ENCODE measurements around the gene SYDE2.

GRCh38 chr1:85200463-85201339 is at the start of gene SYDE2:
- peak; percentile 73 for TF ChIP-seq POLR2A (IDR thresholded peaks at IDR 0.05)
- TF ChIP-seq, protein P1, sequence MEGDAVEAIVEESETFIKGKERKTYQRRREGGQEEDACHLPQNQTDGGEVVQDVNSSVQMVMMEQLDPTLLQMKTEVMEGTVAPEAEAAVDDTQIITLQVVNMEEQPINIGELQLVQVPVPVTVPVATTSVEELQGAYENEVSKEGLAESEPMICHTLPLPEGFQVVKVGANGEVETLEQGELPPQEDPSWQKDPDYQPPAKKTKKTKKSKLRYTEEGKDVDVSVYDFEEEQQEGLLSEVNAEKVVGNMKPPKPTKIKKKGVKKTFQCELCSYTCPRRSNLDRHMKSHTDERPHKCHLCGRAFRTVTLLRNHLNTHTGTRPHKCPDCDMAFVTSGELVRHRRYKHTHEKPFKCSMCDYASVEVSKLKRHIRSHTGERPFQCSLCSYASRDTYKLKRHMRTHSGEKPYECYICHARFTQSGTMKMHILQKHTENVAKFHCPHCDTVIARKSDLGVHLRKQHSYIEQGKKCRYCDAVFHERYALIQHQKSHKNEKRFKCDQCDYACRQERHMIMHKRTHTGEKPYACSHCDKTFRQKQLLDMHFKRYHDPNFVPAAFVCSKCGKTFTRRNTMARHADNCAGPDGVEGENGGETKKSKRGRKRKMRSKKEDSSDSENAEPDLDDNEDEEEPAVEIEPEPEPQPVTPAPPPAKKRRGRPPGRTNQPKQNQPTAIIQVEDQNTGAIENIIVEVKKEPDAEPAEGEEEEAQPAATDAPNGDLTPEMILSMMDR (IDR thresholded peaks at IDR 0.05) = no peak

All from right lobe of liver (tissue), 4 donors.